Neural progenitor cell (in vitro differentiated cells): ENCODE measurements around the gene SLC35E3.

Source experiments
- CTCF ChIP-seq: fragments of 200-600 bp; sonication (generic); IDR thresholded peaks from 2 replicates; pipeline ENCODE4 v1.5.1; 2017; ENCODE audit warnings: antibody characterized with exemption, mild to moderate bottlenecking
- EZH2 ChIP-seq: fragments of 200-600 bp; sonication (generic); IDR thresholded peaks from 2 replicates; pipeline ENCODE4 v1.6.1; 2017; ENCODE audit warnings: antibody characterized with exemption, mild to moderate bottlenecking, moderate library complexity

GRCh38 chr12:68761442-68761812 lies 15.5 kb downstream of the SLC35E3 start:
- TF ChIP-seq CTCF (no peak), EZH2 (no peak)
